ENCODE results near the gene CPNE5.

DNA sequence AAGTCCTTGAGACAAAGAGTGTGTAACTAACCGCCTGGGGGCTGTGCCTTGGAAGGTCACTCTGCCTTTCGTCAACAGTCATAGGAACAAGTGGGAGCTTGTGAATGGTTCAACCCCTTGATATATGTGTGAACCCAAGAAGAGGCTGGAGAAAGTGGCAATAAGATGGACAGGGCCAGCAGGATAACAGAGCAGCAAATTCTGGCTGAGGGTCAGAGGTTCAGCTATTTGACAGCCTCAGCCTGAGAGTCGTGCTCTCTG, 54.9 kb downstream of the CPNE5 start:
- TF ChIP-seq CTCF (IDR thresholded peaks at IDR 0.05; ENCODE audit: low read length), result no peak
- TF ChIP-seq EZH2 (optimal IDR thresholded peaks at IDR 0.05; ENCODE audit: low read depth, low read length), result no peak

Data from MM.1S (cell line).